ENCODE data around the gene TBCCD1.

The TBCCD1 gene

GRCh38 chr3:186598108-186598784 lies 31.1 kb upstream of the TBCCD1 start:
- no peak overlapping the region for H3K23ac ChIP-seq (ENCODE audit: low read depth, low read length, poor library complexity)
- H3K27ac ChIP-seq (replicated peaks; ENCODE audit: low read length): no peak overlapping the region
- no peak overlapping the region for H2AFZ ChIP-seq (ENCODE audit: low read length)
- H3K9me3 ChIP-seq (replicated peaks in 1 of 2; ENCODE audit: control insufficient read depth in 2 of 2, insufficient read depth in 1 of 2, low read depth in 1 of 2, low read length in 2 of 2): no peaks in the 10 kb centered on the region
- peak overlapping the region; percentile 19 for H4K8ac ChIP-seq (ENCODE audit: low read depth, low read length)
- H3K4ac ChIP-seq (ENCODE audit: low read length): no peak overlapping the region
- H3K36me3 ChIP-seq (replicated peaks in 1 of 2; ENCODE audit: control insufficient read depth in 2 of 2, insufficient read depth in 2 of 2, low read length in 2 of 2): no peaks in the 10 kb centered on the region
- H2BK15ac ChIP-seq (ENCODE audit: low read length): no peak overlapping the region
- no peak overlapping the region for H2AK5ac ChIP-seq (ENCODE audit: low read depth, low read length)
- H3K79me1 ChIP-seq (ENCODE audit: low read depth, low read length): no peaks in the 10 kb centered on the region
- H3K14ac ChIP-seq (ENCODE audit: low read length): no peak overlapping the region
- WGBS, 2 donors (ENCODE audit: extremely low coverage in 2 of 2, insufficient read length in 2 of 2, insufficient replicate concordance in 1 of 2): no CpG with 5 or more reads among the region's 11 CpGs
- no peak overlapping the region for H3K18ac ChIP-seq (ENCODE audit: low read length)
- H3K4me1 ChIP-seq (ENCODE audit: control insufficient read depth in 2 of 2, insufficient read depth in 1 of 2, low read depth in 1 of 2, low read length in 2 of 2): peaks cover 0 to 5% of the 10 kb centered on the region in 2 donors
- no peak for DNase-seq (ENCODE audit: low spot score)
- H3K9ac ChIP-seq (ENCODE audit: low read depth, low read length, poor library complexity): no peak overlapping the region
- no peak overlapping the region for H2BK120ac ChIP-seq (ENCODE audit: low read depth, low read length)
- H3K4me3 ChIP-seq (ENCODE audit: low read length in 2 of 2): no peak overlapping the region
- peaks cover 0 to 12% (median 0%) of the 10 kb centered on the region in 3 experiments for H3K27me3 ChIP-seq (ENCODE audit: control insufficient read depth in 3 of 3, insufficient read depth in 3 of 3, low read depth in 1 of 3, low read length in 3 of 3)
- H4K91ac ChIP-seq (ENCODE audit: low read depth, low read length, poor library complexity): no peak overlapping the region
- no peak overlapping the region for H3K4me2 ChIP-seq (ENCODE audit: insufficient read depth, low read length, poor library complexity, severe bottlenecking)
- no peak overlapping the region for H2BK12ac ChIP-seq (ENCODE audit: low read length)
- H2BK5ac ChIP-seq (ENCODE audit: low read length): no peak overlapping the region

GRCh38 chr3:186596568-186597287 lies 29.6 kb upstream of the TBCCD1 start:
- Histone ChIP-seq H3K14ac (ENCODE audit: low read length) (no peak overlapping the region), H3K9me3 (replicated peaks in 1 of 2; ENCODE audit: control insufficient read depth in 2 of 2, insufficient read depth in 1 of 2, low read depth in 1 of 2, low read length in 2 of 2) (no peaks in the 10 kb centered on the region), H3K4me2 (ENCODE audit: insufficient read depth, low read length, poor library complexity, severe bottlenecking) (peak overlapping the region; percentile 4), H3K27ac (replicated peaks; ENCODE audit: low read length) (no peak overlapping the region), H2AFZ (ENCODE audit: low read length) (peak overlapping the region; percentile 45), H2AK5ac (ENCODE audit: low read depth, low read length) (no peak overlapping the region), H4K91ac (ENCODE audit: low read depth, low read length, poor library complexity) (no peak overlapping the region), H2BK12ac (ENCODE audit: low read length) (no peak overlapping the region), H3K9ac (ENCODE audit: low read depth, low read length, poor library complexity) (no peak overlapping the region), H2BK120ac (ENCODE audit: low read depth, low read length) (no peak overlapping the region), H3K18ac (ENCODE audit: low read length) (no peak overlapping the region), H3K36me3 (replicated peaks in 1 of 2; ENCODE audit: control insufficient read depth in 2 of 2, insufficient read depth in 2 of 2, low read length in 2 of 2) (no peaks in the 10 kb centered on the region), H4K8ac (ENCODE audit: low read depth, low read length) (peak overlapping the region; percentile 31), H3K4me3 (ENCODE audit: low read length in 2 of 2) (no peak overlapping the region), H3K27me3 (ENCODE audit: control insufficient read depth in 3 of 3, insufficient read depth in 3 of 3, low read depth in 1 of 3, low read length in 3 of 3) (peaks cover 0 to 12% (median 0%) of the 10 kb centered on the region in 3 experiments), H2BK5ac (ENCODE audit: low read length) (no peak overlapping the region), H3K79me1 (ENCODE audit: low read depth, low read length) (no peaks in the 10 kb centered on the region), H3K4ac (ENCODE audit: low read length) (no peak overlapping the region), H3K23ac (ENCODE audit: low read depth, low read length, poor library complexity) (no peak overlapping the region), H3K4me1 (ENCODE audit: control insufficient read depth in 2 of 2, insufficient read depth in 1 of 2, low read depth in 1 of 2, low read length in 2 of 2) (peaks cover 0 to 3% of the 10 kb centered on the region in 2 donors), H2BK15ac (ENCODE audit: low read length) (no peak overlapping the region)
- DNase-seq (ENCODE audit: low spot score): no peak
- no CpG with 5 or more reads among the region's 17 CpGs for WGBS, 2 donors (ENCODE audit: extremely low coverage in 2 of 2, insufficient read length in 2 of 2, insufficient replicate concordance in 1 of 2)

- Histone ChIP-seq H3K9me3 (replicated peaks in 1 of 2; ENCODE audit: control insufficient read depth in 2 of 2, insufficient read depth in 1 of 2, low read depth in 1 of 2, low read length in 2 of 2) (no peaks in the 10 kb centered on the region), H2BK12ac (ENCODE audit: low read length) (no peak overlapping the region), H3K4me1 (ENCODE audit: control insufficient read depth in 2 of 2, insufficient read depth in 1 of 2, low read depth in 1 of 2, low read length in 2 of 2) (peaks cover 0 to 3% of the 10 kb centered on the region in 2 donors), H3K14ac (ENCODE audit: low read length) (no peak overlapping the region), H4K91ac (ENCODE audit: low read depth, low read length, poor library complexity) (no peak overlapping the region), H3K9ac (ENCODE audit: low read depth, low read length, poor library complexity) (peak overlapping the region; percentile 36), H2BK120ac (ENCODE audit: low read depth, low read length) (no peak overlapping the region), H2AK5ac (ENCODE audit: low read depth, low read length) (no peak overlapping the region), H3K18ac (ENCODE audit: low read length) (no peak overlapping the region), H3K36me3 (replicated peaks in 1 of 2; ENCODE audit: control insufficient read depth in 2 of 2, insufficient read depth in 2 of 2, low read length in 2 of 2) (no peaks in the 10 kb centered on the region), H3K79me1 (ENCODE audit: low read depth, low read length) (no peaks in the 10 kb centered on the region), H2AFZ (ENCODE audit: low read length) (no peak overlapping the region), H3K27me3 (ENCODE audit: control insufficient read depth in 3 of 3, insufficient read depth in 3 of 3, low read depth in 1 of 3, low read length in 3 of 3) (peaks cover 0 to 7% (median 0%) of the 10 kb centered on the region in 3 experiments), H3K27ac (replicated peaks; ENCODE audit: low read length) (no peak overlapping the region), H4K8ac (ENCODE audit: low read depth, low read length) (no peak overlapping the region), H3K23ac (ENCODE audit: low read depth, low read length, poor library complexity) (no peak overlapping the region), H2BK5ac (ENCODE audit: low read length) (no peak overlapping the region), H3K4me2 (ENCODE audit: insufficient read depth, low read length, poor library complexity, severe bottlenecking) (no peak overlapping the region), H3K4me3 (ENCODE audit: low read length in 2 of 2) (no peak overlapping the region), H2BK15ac (ENCODE audit: low read length) (no peak overlapping the region), H3K4ac (ENCODE audit: low read length) (no peak overlapping the region)
- WGBS, 2 donors (ENCODE audit: extremely low coverage in 2 of 2, insufficient read length in 2 of 2, insufficient replicate concordance in 1 of 2): no CpG with 5 or more reads among the region's 6 CpGs
- DNase-seq (ENCODE audit: low spot score): no peak
Observed at GRCh38 chr3:186594591-186595113, 27.5 kb upstream of the TBCCD1 start.

- H3K9ac ChIP-seq (ENCODE audit: low read depth, low read length, poor library complexity): no peak overlapping the region
- no peak for DNase-seq (ENCODE audit: low spot score)
- H2AFZ ChIP-seq (ENCODE audit: low read length): no peak overlapping the region
- no peak overlapping the region for H2AK5ac ChIP-seq (ENCODE audit: low read depth, low read length)
- H2BK120ac ChIP-seq (ENCODE audit: low read depth, low read length): no peak overlapping the region
- H3K4me2 ChIP-seq (ENCODE audit: insufficient read depth, low read length, poor library complexity, severe bottlenecking): no peak overlapping the region
- H3K79me1 ChIP-seq (ENCODE audit: low read depth, low read length): no peaks in the 10 kb centered on the region
- no peaks in the 10 kb centered on the region for H3K36me3 ChIP-seq (replicated peaks in 1 of 2; ENCODE audit: control insufficient read depth in 2 of 2, insufficient read depth in 2 of 2, low read length in 2 of 2)
- H3K27me3 ChIP-seq (ENCODE audit: control insufficient read depth in 3 of 3, insufficient read depth in 3 of 3, low read depth in 1 of 3, low read length in 3 of 3): peaks cover 0 to 2% (median 0%) of the 10 kb centered on the region in 3 experiments
- H3K4me1 ChIP-seq (ENCODE audit: control insufficient read depth in 2 of 2, insufficient read depth in 1 of 2, low read depth in 1 of 2, low read length in 2 of 2): peaks cover 0 to 3% of the 10 kb centered on the region in 2 donors
- no peak overlapping the region for H3K4me3 ChIP-seq (ENCODE audit: low read length in 2 of 2)
- H3K4ac ChIP-seq (ENCODE audit: low read length): no peak overlapping the region
- H3K9me3 ChIP-seq (replicated peaks in 1 of 2; ENCODE audit: control insufficient read depth in 2 of 2, insufficient read depth in 1 of 2, low read depth in 1 of 2, low read length in 2 of 2): no peaks in the 10 kb centered on the region
- WGBS, 2 donors (ENCODE audit: extremely low coverage in 2 of 2, insufficient read length in 2 of 2, insufficient replicate concordance in 1 of 2): no CpG with 5 or more reads among the region's 3 CpGs
- H2BK12ac ChIP-seq (ENCODE audit: low read length): no peak overlapping the region
- no peak overlapping the region for H3K18ac ChIP-seq (ENCODE audit: low read length)
- no peak overlapping the region for H2BK15ac ChIP-seq (ENCODE audit: low read length)
- H3K27ac ChIP-seq (replicated peaks; ENCODE audit: low read length): no peak overlapping the region
- no peak overlapping the region for H3K14ac ChIP-seq (ENCODE audit: low read length)
- H3K23ac ChIP-seq (ENCODE audit: low read depth, low read length, poor library complexity): no peak overlapping the region
- no peak overlapping the region for H4K8ac ChIP-seq (ENCODE audit: low read depth, low read length)
- no peak overlapping the region for H4K91ac ChIP-seq (ENCODE audit: low read depth, low read length, poor library complexity)
- no peak overlapping the region for H2BK5ac ChIP-seq (ENCODE audit: low read length)
Observed at GRCh38 chr3:186593862-186594261, 26.7 kb upstream of the TBCCD1 start.

Data from neuronal stem cell (in vitro differentiated cells).